ENCODE data around the gene TRMT11.
"Not testable (repeated sequence)": the region's sequence is repeated elsewhere in the genome, so short reads cannot be mapped to it uniquely, and the experiment has no call there.

TRMT11 gene

DNA sequence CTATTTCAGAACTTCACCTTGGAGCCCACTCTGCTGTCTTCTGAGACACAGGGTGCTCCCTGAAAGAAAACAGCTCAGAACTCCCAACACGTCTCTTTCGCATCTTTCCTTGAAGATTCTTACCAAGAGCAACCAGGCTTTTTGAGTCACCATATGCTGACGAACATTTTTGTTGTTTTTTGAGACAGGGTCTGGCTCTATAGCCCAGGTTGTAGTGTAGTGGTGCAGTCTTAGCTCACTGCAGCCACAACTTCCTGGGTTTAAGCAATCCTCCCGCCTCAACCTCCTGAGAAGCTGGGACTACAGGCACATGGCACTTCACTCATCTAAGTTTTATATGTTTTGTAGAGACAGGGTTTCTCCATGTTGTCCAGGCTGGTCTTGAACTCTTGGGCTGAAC is 68.5 kb downstream of the TRMT11 start:
- H3K27me3 Mint-ChIP-seq (ENCODE audit: low read depth, poor library complexity), result no peaks in the 10 kb centered on the region
- TF ChIP-seq CTCF (IDR thresholded peaks at IDR 0.05), result no peak
- peaks cover 75% of the 10 kb centered on the region for H3K36me3 Mint-ChIP-seq (ENCODE audit: low read depth)
- H3K4me3 Mint-ChIP-seq, result no peak overlapping the region
- DNase-seq, result no peak
- H3K9me3 Mint-ChIP-seq, result peaks cover 14% of the 10 kb centered on the region
- H3K27ac Mint-ChIP-seq, result peak overlapping the region; percentile 62
- peaks cover 49% of the 10 kb centered on the region for H3K4me1 Mint-ChIP-seq

DNA sequence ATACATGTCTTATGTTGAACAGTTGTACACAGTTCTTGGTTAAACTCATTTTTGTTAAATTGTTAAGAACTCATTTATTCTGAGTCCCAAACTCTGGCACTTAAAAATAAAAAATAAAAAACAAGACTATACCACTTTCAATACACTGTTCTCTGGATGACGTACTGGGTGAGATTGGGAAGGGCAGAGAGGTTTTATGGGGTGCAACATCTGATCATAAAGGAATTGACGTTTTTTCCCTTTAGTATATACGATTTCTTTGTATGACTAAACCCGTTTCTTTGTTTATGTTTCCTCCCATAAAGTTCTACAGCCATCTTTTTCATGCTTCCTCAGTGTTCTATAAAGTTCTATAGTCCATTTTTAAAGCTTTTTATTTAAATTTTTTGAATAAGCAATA is 69.1 kb downstream of the TRMT11 start:
- H3K4me1 Mint-ChIP-seq, result peaks cover 49% of the 10 kb centered on the region
- H3K36me3 Mint-ChIP-seq (ENCODE audit: low read depth), result peaks cover 80% of the 10 kb centered on the region
- H3K27me3 Mint-ChIP-seq (ENCODE audit: low read depth, poor library complexity), result no peaks in the 10 kb centered on the region
- peaks cover 14% of the 10 kb centered on the region for H3K9me3 Mint-ChIP-seq
- peak overlapping the region; percentile 62 for H3K27ac Mint-ChIP-seq
- TF ChIP-seq CTCF (IDR thresholded peaks at IDR 0.05), result no peak
- no peak for DNase-seq
- no peak overlapping the region for H3K4me3 Mint-ChIP-seq

- H3K36me3 Mint-ChIP-seq (ENCODE audit: low read depth), result peaks cover 84% of the 10 kb centered on the region
- peaks cover 47% of the 10 kb centered on the region for H3K4me1 Mint-ChIP-seq
- no peaks in the 10 kb centered on the region for H3K27me3 Mint-ChIP-seq (ENCODE audit: low read depth, poor library complexity)
- peak overlapping the region; percentile 81 for H3K27ac Mint-ChIP-seq
- no peak overlapping the region for H3K4me3 Mint-ChIP-seq
- no peak for TF ChIP-seq CTCF (IDR thresholded peaks at IDR 0.05)
- peaks cover 14% of the 10 kb centered on the region for H3K9me3 Mint-ChIP-seq
- no peak for DNase-seq
Observed at GRCh38 chr6:126056355-126057004, 70.1 kb downstream of the TRMT11 start.

- peaks cover 59% of the 10 kb centered on the region for H3K4me1 Mint-ChIP-seq
- not testable (repeated sequence) for H3K4me3 Mint-ChIP-seq; H3K27ac Mint-ChIP-seq; DNase-seq; H3K27me3 Mint-ChIP-seq (ENCODE audit: low read depth, poor library complexity)
- peaks cover 14% of the 10 kb centered on the region for H3K9me3 Mint-ChIP-seq
- H3K36me3 Mint-ChIP-seq (ENCODE audit: low read depth), result peaks cover 81% of the 10 kb centered on the region
Observed at GRCh38 chr6:126058085-126058484, 71.7 kb downstream of the TRMT11 start.

- Mint-ChIP-seq H3K27me3 (ENCODE audit: low read depth, poor library complexity) (no peaks in the 10 kb centered on the region), H3K4me3 (no peak overlapping the region), H3K9me3 (peaks cover 14% of the 10 kb centered on the region), H3K27ac (peak overlapping the region; percentile 86), H3K4me1 (peaks cover 70% of the 10 kb centered on the region), H3K36me3 (ENCODE audit: low read depth) (peaks cover 64% of the 10 kb centered on the region)
- no peak for DNase-seq
- TF ChIP-seq CTCF (IDR thresholded peaks at IDR 0.05), result no peak
Observed at GRCh38 chr6:126060400-126060799, 74.1 kb downstream of the TRMT11 start.

DNA sequence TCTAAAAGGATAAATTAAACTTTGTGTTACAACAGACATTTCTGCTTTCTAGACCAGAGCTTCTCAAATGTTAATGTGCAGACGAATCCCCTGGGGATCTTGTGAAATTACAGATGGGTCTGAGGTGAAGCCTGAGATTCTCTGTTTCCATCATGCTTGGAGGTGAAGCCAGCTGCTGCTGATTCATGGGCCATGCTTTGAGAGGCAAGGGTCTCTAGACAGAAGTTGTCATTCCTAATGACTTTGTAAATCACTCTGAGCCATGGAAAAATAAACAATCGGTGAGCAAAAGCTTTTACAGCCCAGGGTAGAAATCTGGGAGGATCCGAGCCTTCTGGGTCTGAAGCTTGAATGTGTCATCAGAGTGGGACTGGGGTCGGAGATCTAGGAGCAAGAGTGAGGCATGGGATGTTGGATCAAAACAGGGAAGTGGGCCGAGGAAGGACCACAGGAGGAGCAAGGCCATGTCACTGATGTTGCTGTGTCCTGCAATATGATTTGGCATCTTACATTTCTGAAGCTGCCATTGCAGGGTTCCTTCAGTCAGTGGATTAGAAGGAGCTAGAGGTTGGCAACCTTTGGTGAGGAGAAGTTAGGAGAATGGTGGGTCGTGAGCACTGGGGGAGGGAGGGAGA is 77.3 kb downstream of the TRMT11 start:
- peak overlapping the region; percentile 96 for H3K27ac Mint-ChIP-seq
- peaks cover 24% of the 10 kb centered on the region for H3K9me3 Mint-ChIP-seq
- no peaks in the 10 kb centered on the region for H3K27me3 Mint-ChIP-seq (ENCODE audit: low read depth, poor library complexity)
- peak overlapping the region; percentile 49 for H3K4me3 Mint-ChIP-seq
- no peak for TF ChIP-seq CTCF (IDR thresholded peaks at IDR 0.05)
- DNase-seq, result peak; percentile 28
- peaks cover 57% of the 10 kb centered on the region for H3K4me1 Mint-ChIP-seq
- peaks cover 70% of the 10 kb centered on the region for H3K36me3 Mint-ChIP-seq (ENCODE audit: low read depth)
